Measurements from ENCODE around the gene CCL5.

The CCL5 gene

GRCh38 chr17:35867574-35867973 lies 12.6 kb downstream of the CCL5 start:
- DNase-seq (ENCODE audit: low spot score), result no peak

- DNase-seq (ENCODE audit: low spot score), result no peak
These were observed 13.7 kb downstream of the CCL5 start for GRCh38 chr17:35866341-35866950.

DNA sequence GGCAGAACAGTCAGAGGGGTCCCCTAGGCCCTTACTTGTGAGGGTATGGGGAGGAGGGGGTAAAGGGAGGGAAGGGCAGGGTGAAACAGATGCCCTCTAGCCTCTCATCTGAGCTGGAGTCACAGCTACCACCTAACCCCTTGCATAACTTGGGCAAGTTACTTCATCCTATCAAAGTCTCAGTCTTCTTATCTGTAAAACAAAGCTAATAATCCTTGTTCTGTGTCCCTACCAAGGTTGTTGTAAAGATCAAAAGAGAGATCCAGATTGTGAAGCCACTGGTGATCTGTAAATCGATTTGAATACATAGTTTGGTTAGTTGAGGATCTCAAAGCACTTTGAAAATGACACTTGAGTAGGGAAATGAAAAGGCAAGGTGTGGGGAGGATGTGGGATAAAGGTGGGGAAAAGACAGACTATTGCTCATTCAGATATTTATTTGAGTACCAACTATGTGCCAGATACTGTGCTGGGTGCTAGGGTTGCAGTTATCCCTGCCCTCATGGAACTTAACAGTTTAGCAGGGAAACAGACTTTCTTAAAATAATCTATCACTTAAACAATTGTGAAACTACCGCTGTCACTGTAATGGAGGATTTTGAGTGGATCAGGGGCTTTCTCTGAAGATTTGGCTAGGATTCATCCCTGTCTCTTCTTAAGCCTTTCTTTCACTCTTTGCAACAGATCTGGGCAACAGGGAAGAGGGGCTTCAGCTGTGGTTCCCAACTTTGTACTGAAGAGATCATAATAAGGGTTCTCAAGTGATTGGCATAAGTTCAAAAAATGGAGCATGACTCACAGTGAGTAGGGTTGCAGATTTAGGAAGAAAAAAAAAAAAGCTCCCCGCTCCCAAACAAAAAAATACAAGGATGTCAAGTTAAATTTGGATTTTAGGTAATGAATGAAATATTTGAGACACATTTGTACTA lies 14.5 kb downstream of the CCL5 start:
- DNase-seq (ENCODE audit: low spot score), result no peak

DNA sequence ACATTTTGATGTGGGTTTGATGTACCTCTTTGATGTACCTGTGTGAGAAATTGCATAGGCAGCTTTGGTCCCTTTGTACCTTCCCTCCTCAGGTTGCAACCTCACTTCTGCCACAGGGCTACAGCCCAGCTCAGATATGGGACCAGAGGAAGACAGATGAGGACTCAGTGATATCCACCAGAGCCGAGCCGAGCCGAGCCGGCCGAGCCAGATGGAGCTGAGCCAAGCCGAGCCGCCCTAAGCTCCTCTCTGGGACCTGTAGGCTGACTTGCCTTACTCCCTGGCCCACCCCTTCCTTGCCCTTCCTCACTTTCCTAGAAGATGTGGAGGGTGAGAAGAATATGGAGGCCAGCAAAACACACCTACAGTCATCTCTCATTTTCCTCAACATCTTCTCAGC lies 15.3 kb downstream of the CCL5 start:
- DNase-seq (ENCODE audit: low spot score), result no peak

GRCh38 chr17:35856603-35857002 lies 23.6 kb downstream of the CCL5 start:
- DNase-seq (ENCODE audit: low spot score), result no peak

DNA sequence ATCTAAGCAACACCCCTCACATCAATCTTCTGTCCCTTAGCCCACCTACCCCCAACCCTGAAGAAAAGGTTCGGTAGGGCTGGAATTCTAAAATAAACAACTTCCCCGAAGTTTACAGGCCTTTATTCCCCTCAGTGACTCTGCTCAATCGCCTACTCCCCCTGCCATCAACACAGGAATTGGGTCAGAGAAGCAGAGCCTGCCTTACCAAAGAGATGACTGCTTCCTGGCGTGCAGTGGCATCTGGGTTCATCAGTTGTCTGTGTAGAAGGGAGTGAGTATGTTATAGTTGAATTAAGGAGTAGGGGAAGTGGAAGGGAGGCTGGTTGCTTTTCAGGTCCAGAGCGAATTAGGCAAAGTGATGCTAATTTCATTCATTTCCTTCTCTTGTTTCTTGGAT lies 24.2 kb downstream of the CCL5 start:
- DNase-seq (ENCODE audit: low spot score), result no peak

- peak; percentile 64 for DNase-seq (ENCODE audit: low spot score)
These were observed 30.5 kb downstream of the CCL5 start for GRCh38 chr17:35849469-35850348.

DNA sequence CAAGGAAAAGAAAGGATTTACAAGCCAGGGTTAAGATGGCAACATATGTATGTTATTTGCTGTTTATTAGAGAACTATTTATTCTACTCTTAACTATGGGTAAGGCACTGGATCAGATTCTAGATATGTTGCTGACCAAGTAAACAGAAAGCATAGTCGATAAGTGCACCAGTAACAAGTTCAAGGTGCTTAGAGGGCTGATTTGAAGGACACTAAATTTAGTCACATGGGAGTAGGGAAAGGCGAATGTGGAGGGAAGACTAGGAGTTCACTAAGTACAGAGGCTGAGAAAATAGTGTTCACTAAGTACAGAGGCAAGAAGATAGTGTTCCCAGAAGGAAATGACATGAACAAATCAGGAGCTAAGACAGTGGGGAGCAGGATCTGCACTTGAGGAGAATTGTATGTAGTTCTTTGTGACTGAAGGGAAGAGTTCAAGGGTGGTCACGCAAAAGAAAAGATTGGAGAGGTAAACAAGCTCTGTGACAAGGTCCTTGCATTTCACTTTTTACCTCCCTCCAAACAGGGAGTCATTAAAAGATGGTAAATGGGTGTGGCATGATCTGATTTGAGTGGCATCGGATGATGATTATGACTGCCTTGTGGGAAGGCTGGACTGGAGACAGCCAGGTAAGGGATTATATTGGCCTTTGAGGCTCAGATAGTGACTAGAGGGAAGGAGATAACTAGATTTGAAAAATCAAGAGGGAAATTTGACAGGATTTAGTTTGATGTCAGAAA lies 32.4 kb downstream of the CCL5 start:
- no peak for DNase-seq (ENCODE audit: low spot score)

- no peak for DNase-seq (ENCODE audit: low spot score)
These were observed 33.2 kb downstream of the CCL5 start for GRCh38 chr17:35847006-35847405.

GRCh38 chr17:35846055-35846809 lies 33.9 kb downstream of the CCL5 start:
- DNase-seq (ENCODE audit: low spot score), result no peak

DNA sequence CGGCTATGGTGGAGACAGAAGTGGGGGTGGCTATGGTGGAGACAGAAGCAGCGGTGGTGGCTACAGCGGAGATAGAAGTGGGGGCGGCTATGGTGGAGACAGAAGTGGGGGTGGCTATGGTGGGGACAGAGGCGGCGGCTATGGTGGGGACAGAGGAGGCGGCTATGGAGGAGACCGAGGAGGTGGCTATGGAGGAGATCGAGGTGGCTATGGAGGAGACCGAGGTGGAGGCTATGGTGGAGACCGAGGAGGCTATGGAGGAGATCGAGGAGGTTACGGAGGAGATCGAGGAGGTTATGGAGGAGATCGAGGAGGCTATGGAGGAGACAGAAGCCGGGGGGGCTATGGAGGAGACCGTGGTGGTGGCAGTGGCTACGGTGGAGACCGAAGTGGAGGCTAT lies 35.6 kb downstream of the CCL5 start:
- DNase-seq (ENCODE audit: low spot score), result no peak

GRCh38 chr17:35843698-35844097 lies 36.5 kb downstream of the CCL5 start:
- DNase-seq (ENCODE audit: low spot score), result no peak

DNA sequence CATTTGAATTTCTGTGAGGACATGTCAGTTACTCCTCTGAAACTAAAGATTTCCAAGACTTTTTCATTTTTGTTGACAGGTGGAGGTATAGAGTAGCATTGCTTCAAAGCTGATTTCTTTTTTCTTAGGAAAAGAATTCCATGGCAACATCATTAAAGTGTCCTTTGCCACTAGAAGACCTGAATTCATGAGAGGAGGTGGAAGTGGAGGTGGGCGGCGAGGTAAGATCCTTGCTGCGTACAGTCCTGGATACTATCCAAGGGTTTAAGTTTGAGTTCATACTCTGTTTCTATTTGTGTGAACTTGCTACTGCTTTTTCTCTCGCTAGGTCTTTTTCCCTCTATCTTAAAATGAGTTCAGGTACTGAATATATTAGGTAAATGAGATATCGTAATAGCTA lies 37.9 kb downstream of the CCL5 start:
- no peak for DNase-seq (ENCODE audit: low spot score)

DNA sequence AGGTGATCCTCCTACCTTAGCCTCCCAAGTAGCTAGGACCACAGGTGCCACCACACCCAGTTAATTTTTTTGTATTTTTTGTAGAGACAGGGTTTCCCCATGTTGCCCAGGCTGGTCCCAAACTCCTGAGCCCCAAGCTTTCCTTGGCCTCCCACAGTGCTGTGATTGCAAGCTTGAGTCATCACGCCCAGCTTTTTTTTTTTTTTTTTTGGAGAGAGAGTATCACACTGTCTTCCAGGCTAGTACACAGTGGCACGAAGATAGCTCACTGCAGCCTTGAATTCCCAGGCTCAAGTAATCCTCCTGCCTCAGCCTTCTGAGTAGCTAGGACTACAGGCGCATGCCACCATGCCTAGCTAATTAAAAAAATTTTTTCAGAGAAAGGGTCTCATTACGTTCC lies 38.7 kb downstream of the CCL5 start:
- no peak for DNase-seq (ENCODE audit: low spot score)

GRCh38 chr17:35841101-35841500 lies 39.1 kb downstream of the CCL5 start:
- no peak for DNase-seq (ENCODE audit: low spot score)

- no peak for DNase-seq (ENCODE audit: low spot score)
These were observed 55.0 kb downstream of the CCL5 start for GRCh38 chr17:35825206-35825605.
